ENCODE data around the gene PTH2.

DNA sequence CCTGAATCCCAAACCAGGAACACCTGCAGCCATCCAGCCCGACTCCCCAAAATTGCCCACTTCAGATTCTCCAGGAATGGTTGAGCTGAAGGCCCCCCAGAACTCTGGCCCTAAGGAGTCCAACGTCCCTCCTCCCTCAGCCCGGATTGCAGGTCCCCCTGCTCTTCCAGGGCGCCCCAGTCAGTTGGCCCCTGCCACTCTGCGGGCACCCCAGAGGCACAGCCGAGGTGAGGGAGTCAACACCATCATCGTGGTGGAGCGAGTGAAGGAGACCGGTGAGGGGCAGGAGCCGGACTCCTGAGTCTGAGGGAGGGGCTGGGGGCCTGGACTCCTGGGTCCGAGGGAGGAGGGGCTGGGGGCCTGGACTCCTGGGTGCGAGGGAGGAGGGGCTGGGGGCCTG, 4.1 kb upstream of the PTH2 start:
- TF ChIP-seq, protein P1, sequence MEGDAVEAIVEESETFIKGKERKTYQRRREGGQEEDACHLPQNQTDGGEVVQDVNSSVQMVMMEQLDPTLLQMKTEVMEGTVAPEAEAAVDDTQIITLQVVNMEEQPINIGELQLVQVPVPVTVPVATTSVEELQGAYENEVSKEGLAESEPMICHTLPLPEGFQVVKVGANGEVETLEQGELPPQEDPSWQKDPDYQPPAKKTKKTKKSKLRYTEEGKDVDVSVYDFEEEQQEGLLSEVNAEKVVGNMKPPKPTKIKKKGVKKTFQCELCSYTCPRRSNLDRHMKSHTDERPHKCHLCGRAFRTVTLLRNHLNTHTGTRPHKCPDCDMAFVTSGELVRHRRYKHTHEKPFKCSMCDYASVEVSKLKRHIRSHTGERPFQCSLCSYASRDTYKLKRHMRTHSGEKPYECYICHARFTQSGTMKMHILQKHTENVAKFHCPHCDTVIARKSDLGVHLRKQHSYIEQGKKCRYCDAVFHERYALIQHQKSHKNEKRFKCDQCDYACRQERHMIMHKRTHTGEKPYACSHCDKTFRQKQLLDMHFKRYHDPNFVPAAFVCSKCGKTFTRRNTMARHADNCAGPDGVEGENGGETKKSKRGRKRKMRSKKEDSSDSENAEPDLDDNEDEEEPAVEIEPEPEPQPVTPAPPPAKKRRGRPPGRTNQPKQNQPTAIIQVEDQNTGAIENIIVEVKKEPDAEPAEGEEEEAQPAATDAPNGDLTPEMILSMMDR (conservative IDR thresholded peaks at IDR 0.05 in 1 of 2, IDR thresholded peaks at IDR 0.05 in 1 of 2; ENCODE audit: extremely low read depth in 1 of 2, insufficient read depth in 1 of 2, low read depth in 1 of 2, low read length in 2 of 2): no peak
- TF ChIP-seq EZH2 (IDR thresholded peaks at IDR 0.05; ENCODE audit: borderline replicate concordance, low read length): no peak

Measured in mammary epithelial cell (primary cell).